ENCODE results near the gene CTDSP1. TPM values are rescaled to one million over a fixed set of nuclear protein-coding genes. Genes with fewer than 3 reads are reported as not detected.

The CTDSP1 gene
- total and polyA plus RNA-seq, 3 experiments from 2014 or later: 32.2 to 113 (median 104) TPM

GRCh38 chr2:218393750-218394290 lies 5.8 kb upstream of the CTDSP1 start:
- H3K4me3 ChIP-seq (ENCODE audit: low read length): no peak overlapping the region
- peak overlapping the region; percentile 64 for H3K27ac ChIP-seq (ENCODE audit: low read depth, low read length)
- Mint-ChIP-seq H3K9me3 (no peaks in the 10 kb centered on the region), H3K4me1 (peaks cover 41 to 53% (median 46%) of the 10 kb centered on the region in 3 donors), H3K27ac (peak overlapping the region in 6 of 8 donors; percentile 34 to 100 (median 66)), H3K4me3 (peak overlapping the region in 4 of 7 donors; percentile 15 to 81 (median 53)), H3K27me3 (peaks cover 0 to 13% of the 10 kb centered on the region in 2 donors), H3K36me3 (peaks cover 0 to 7% (median 0%) of the 10 kb centered on the region in 3 donors)
- ChIA-PET POLR2A (interaction anchor here (0.5 to 1.4 kb wide), 5 partner anchors 10 to 185 kb away, joined by 3 to 5 read pairs (median 3); partner anchors contain the start of genes AAMP and PNKD), CTCF (interaction anchor here (1.0 to 6.4 kb wide), 8 partner anchors 13 to 121 kb away, joined by 3 to 63 read pairs (median 10); partner anchors contain the start of genes AAMP, CATIP, PNKD and TMBIM1)
- peaks cover 43% of the 10 kb centered on the region for H3K4me1 ChIP-seq (ENCODE audit: insufficient read depth, low read length)
- DNase-seq: peak in 4 of 5 donors; percentile 27 to 60 (median 40)
- no peaks in the 10 kb centered on the region for H3K36me3 ChIP-seq (ENCODE audit: insufficient read depth, low read length)
- no peaks in the 10 kb centered on the region for H3K27me3 ChIP-seq (ENCODE audit: insufficient read depth, low read length, poor library complexity, severe bottlenecking)
- no peaks in the 10 kb centered on the region for H3K9me3 ChIP-seq (ENCODE audit: low read length)

GRCh38 chr2:218394298-218395089 lies 5.2 kb upstream of the CTDSP1 start:
- Mint-ChIP-seq H3K4me1 (peaks cover 41 to 56% (median 46%) of the 10 kb centered on the region in 3 donors), H3K27me3 (peaks cover 0 to 13% of the 10 kb centered on the region in 2 donors), H3K9me3 (no peaks in the 10 kb centered on the region), H3K27ac (peak overlapping the region; percentile 36 to 100 (median 74)), H3K4me3 (peak overlapping the region in 6 of 7 donors; percentile 4 to 81 (median 53)), H3K36me3 (peaks cover 0 to 7% (median 0%) of the 10 kb centered on the region in 3 donors)
- H3K36me3 ChIP-seq (ENCODE audit: insufficient read depth, low read length): no peaks in the 10 kb centered on the region
- POLR2A ChIA-PET: interaction anchor here (0.6 to 1.4 kb wide), 5 partner anchors 10 to 124 kb away, joined by 3 to 6 read pairs (median 4); partner anchors contain the start of genes AAMP and PNKD
- H3K27ac ChIP-seq (ENCODE audit: low read depth, low read length): peak overlapping the region; percentile 64
- CTCF ChIA-PET: interaction anchor here (0.8 to 6.4 kb wide), 9 partner anchors 12 to 121 kb away, joined by 3 to 63 read pairs (median 6); partner anchors contain the start of genes AAMP, CATIP, PNKD and TMBIM1
- H3K4me3 ChIP-seq (ENCODE audit: low read length): no peak overlapping the region
- no peaks in the 10 kb centered on the region for H3K27me3 ChIP-seq (ENCODE audit: insufficient read depth, low read length, poor library complexity, severe bottlenecking)
- peak in 1 of 5 donors; percentile 68 for DNase-seq
- no peaks in the 10 kb centered on the region for H3K9me3 ChIP-seq (ENCODE audit: low read length)
- H3K4me1 ChIP-seq (ENCODE audit: insufficient read depth, low read length): peaks cover 43% of the 10 kb centered on the region

DNA sequence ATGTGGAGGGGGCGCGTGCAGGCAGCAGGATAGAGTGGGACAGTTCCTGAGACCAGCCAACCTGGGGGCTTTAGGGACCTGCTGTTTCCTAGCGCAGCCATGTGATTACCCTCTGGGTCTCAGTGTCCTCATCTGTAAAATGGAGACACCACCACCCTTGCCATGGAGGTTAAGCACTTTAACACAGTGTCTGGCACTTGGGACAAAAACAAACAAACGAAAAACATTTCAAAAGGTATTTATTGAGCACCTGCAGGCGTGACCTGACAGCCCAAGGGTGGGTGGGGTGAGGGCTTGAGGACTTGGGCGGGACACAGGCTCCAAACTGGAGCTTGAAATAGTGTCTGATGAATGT lies 4.6 kb upstream of the CTDSP1 start:
- H3K36me3 Mint-ChIP-seq: peaks cover 0 to 7% (median 0%) of the 10 kb centered on the region in 3 donors
- H3K4me1 Mint-ChIP-seq: peaks cover 41 to 56% (median 46%) of the 10 kb centered on the region in 3 donors
- H3K27me3 Mint-ChIP-seq: peaks cover 0 to 13% of the 10 kb centered on the region in 2 donors
- Histone ChIP-seq H3K36me3 (ENCODE audit: insufficient read depth, low read length) (no peaks in the 10 kb centered on the region), H3K4me3 (ENCODE audit: low read length) (no peak overlapping the region), H3K9me3 (ENCODE audit: low read length) (no peaks in the 10 kb centered on the region), H3K4me1 (ENCODE audit: insufficient read depth, low read length) (peaks cover 43% of the 10 kb centered on the region), H3K27ac (ENCODE audit: low read depth, low read length) (peak overlapping the region; percentile 64), H3K27me3 (ENCODE audit: insufficient read depth, low read length, poor library complexity, severe bottlenecking) (no peaks in the 10 kb centered on the region)
- no peak for DNase-seq
- peak overlapping the region; percentile 26 to 100 (median 66) for H3K27ac Mint-ChIP-seq
- POLR2A ChIA-PET: interaction anchor here (0.6 to 1.8 kb wide), 3 partner anchors 10 to 108 kb away, joined by 6 to 10 read pairs (median 6); no protein-coding TSS in a partner anchor
- peak overlapping the region; percentile 4 to 81 (median 38) for H3K4me3 Mint-ChIP-seq
- CTCF ChIA-PET: interaction anchor here (0.8 to 6.4 kb wide), 7 partner anchors 10 to 122 kb away, joined by 4 to 63 read pairs (median 20); partner anchors contain the start of genes AAMP, CATIP, PNKD and TMBIM1
- H3K9me3 Mint-ChIP-seq: no peaks in the 10 kb centered on the region

GRCh38 chr2:218395456-218395825 lies 4.2 kb upstream of the CTDSP1 start:
- peaks cover 0 to 9% (median 0%) of the 10 kb centered on the region in 3 donors for H3K36me3 Mint-ChIP-seq
- peak overlapping the region; percentile 47 for H3K4me3 ChIP-seq (ENCODE audit: low read length)
- peak overlapping the region; percentile 51 to 100 (median 90) for H3K27ac Mint-ChIP-seq
- DNase-seq: peak in 1 of 5 donors; percentile 54
- peaks cover 0 to 13% of the 10 kb centered on the region in 2 donors for H3K27me3 Mint-ChIP-seq
- H3K27me3 ChIP-seq (ENCODE audit: insufficient read depth, low read length, poor library complexity, severe bottlenecking): no peaks in the 10 kb centered on the region
- H3K9me3 Mint-ChIP-seq: no peaks in the 10 kb centered on the region
- peak overlapping the region; percentile 61 for H3K27ac ChIP-seq (ENCODE audit: low read depth, low read length)
- peak overlapping the region; percentile 76 to 98 (median 93) for H3K4me3 Mint-ChIP-seq
- POLR2A ChIA-PET: interaction anchor here (0.5 to 2.8 kb wide), 7 partner anchors 10 to 125 kb away, joined by 3 to 20 read pairs (median 6); partner anchors contain the start of genes AAMP and PNKD
- no peaks in the 10 kb centered on the region for H3K9me3 ChIP-seq (ENCODE audit: low read length)
- CTCF ChIA-PET: interaction anchor here (0.8 to 6.4 kb wide), 13 partner anchors 9 to 481 kb away, joined by 3 to 63 read pairs (median 6); partner anchors contain the start of genes AAMP, CATIP, PNKD and TMBIM1
- peaks cover 42 to 56% (median 46%) of the 10 kb centered on the region in 3 donors for H3K4me1 Mint-ChIP-seq
- H3K4me1 ChIP-seq (ENCODE audit: insufficient read depth, low read length): peaks cover 43% of the 10 kb centered on the region
- no peaks in the 10 kb centered on the region for H3K36me3 ChIP-seq (ENCODE audit: insufficient read depth, low read length)

- Mint-ChIP-seq H3K27me3 (peaks cover 0 to 13% of the 10 kb centered on the region in 2 donors), H3K4me1 (peaks cover 42 to 56% (median 46%) of the 10 kb centered on the region in 3 donors), H3K9me3 (no peaks in the 10 kb centered on the region), H3K27ac (peak overlapping the region; percentile 91 to 100 (median 98)), H3K36me3 (peaks cover 0 to 10% (median 0%) of the 10 kb centered on the region in 3 donors), H3K4me3 (peak overlapping the region; percentile 90 to 98 (median 93))
- no peaks in the 10 kb centered on the region for H3K9me3 ChIP-seq (ENCODE audit: low read length)
- DNase-seq: peak; percentile 90 to 96 (median 95)
- peak overlapping the region; percentile 93 for H3K4me3 ChIP-seq (ENCODE audit: low read length)
- ChIA-PET POLR2A (interaction anchor here (0.5 to 2.8 kb wide), 6 partner anchors 9 to 126 kb away, joined by 3 to 20 read pairs (median 8); partner anchors contain the start of genes AAMP and PNKD), CTCF (interaction anchor here (0.7 to 6.4 kb wide), 16 partner anchors 9 to 480 kb away, joined by 3 to 63 read pairs (median 6); partner anchors contain the start of genes AAMP, PNKD and TMBIM1)
- H3K36me3 ChIP-seq (ENCODE audit: insufficient read depth, low read length): no peaks in the 10 kb centered on the region
- peaks cover 45% of the 10 kb centered on the region for H3K4me1 ChIP-seq (ENCODE audit: insufficient read depth, low read length)
- no peaks in the 10 kb centered on the region for H3K27me3 ChIP-seq (ENCODE audit: insufficient read depth, low read length, poor library complexity, severe bottlenecking)
- H3K27ac ChIP-seq (ENCODE audit: low read depth, low read length): peak overlapping the region; percentile 92
These were observed 3.6 kb upstream of the CTDSP1 start for GRCh38 chr2:218395826-218396687.

- ChIA-PET CTCF (interaction anchor here (0.7 to 6.4 kb wide), 17 partner anchors 8 to 480 kb away, joined by 3 to 63 read pairs (median 5); partner anchors contain the start of genes AAMP, CATIP, PNKD and TMBIM1), POLR2A (interaction anchor here (0.6 to 2.8 kb wide), 7 partner anchors 8 to 127 kb away, joined by 3 to 20 read pairs (median 7); partner anchors contain the start of genes AAMP and PNKD)
- Histone ChIP-seq H3K4me1 (ENCODE audit: insufficient read depth, low read length) (peaks cover 53% of the 10 kb centered on the region), H3K36me3 (ENCODE audit: insufficient read depth, low read length) (no peaks in the 10 kb centered on the region), H3K27me3 (ENCODE audit: insufficient read depth, low read length, poor library complexity, severe bottlenecking) (no peaks in the 10 kb centered on the region), H3K27ac (ENCODE audit: low read depth, low read length) (peak overlapping the region; percentile 92), H3K9me3 (ENCODE audit: low read length) (no peaks in the 10 kb centered on the region), H3K4me3 (ENCODE audit: low read length) (peak overlapping the region; percentile 93)
- no peaks in the 10 kb centered on the region for H3K9me3 Mint-ChIP-seq
- H3K27ac Mint-ChIP-seq: peak overlapping the region; percentile 91 to 100 (median 98)
- peak; percentile 68 to 90 (median 83) for DNase-seq
- peaks cover 0 to 18% (median 0%) of the 10 kb centered on the region in 3 donors for H3K36me3 Mint-ChIP-seq
- peak overlapping the region; percentile 90 to 98 (median 93) for H3K4me3 Mint-ChIP-seq
- peaks cover 0 to 13% of the 10 kb centered on the region in 2 donors for H3K27me3 Mint-ChIP-seq
- H3K4me1 Mint-ChIP-seq: peaks cover 50 to 65% (median 52%) of the 10 kb centered on the region in 3 donors
These were observed 2.8 kb upstream of the CTDSP1 start for GRCh38 chr2:218396688-218397462.
